ENCODE results near the gene DTL. TPM values are rescaled to one million over a fixed set of nuclear protein-coding genes. Genes with fewer than 3 reads are reported as not detected.

The DTL gene
- total RNA-seq, 1 experiment from 2014 or later = 57.9 TPM

GRCh38 chr1:212091438-212092121, 56.0 kb downstream of the DTL start:
- DNase-seq (ENCODE audit: low read depth) = no peak

DNA sequence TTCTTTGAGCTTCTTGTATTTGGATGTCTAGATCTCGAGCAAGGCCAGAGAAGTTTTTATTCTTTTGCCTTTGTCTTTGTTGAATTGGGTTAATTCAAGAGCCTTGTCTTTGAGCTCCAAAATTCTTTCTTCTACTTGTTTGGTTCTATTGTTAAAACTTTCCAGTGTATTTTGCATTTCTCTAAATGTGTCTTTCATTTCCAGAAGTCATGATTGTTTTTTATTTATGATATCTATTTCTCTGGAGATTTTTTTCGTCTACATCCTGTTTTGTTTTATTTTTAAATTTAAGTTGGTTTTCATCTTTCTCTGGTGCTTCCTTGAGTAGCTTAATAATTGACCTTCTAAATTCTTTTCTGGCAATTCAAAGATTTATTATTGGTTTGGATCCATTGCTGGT, 61.8 kb downstream of the DTL start:
- no peak for DNase-seq (ENCODE audit: low read depth)

GRCh38 chr1:212098310-212098709, 62.8 kb downstream of the DTL start:
- DNase-seq (ENCODE audit: low read depth) = no peak

GRCh38 chr1:212098771-212099170, 63.2 kb downstream of the DTL start:
- DNase-seq (ENCODE audit: low read depth) = no peak

DNA sequence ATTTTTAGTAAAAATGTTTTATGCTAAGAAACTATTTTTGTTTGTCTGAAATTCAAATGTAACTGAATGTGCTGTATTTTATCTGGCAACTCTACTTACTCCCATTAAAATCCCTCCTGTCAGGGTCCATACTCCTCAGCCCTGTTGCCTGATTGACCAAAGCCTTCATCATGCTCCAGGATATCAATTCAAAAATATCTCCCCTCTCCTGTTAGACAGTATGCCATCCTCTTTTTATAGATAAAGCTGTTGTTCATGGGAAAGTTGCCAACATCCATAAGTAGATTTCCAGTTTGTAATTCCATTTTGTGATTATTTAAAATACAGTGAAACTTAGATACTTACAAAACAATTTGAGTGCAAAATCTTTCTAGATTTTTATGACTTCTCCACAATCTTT, 65.7 kb downstream of the DTL start:
- no peak for DNase-seq (ENCODE audit: low read depth)

GRCh38 chr1:212101735-212102134, 66.2 kb downstream of the DTL start:
- no peak for DNase-seq (ENCODE audit: low read depth)

- no peak for DNase-seq (ENCODE audit: low read depth)
These were observed 69.2 kb downstream of the DTL start for GRCh38 chr1:212104586-212105325.

GRCh38 chr1:212106286-212106792, 70.8 kb downstream of the DTL start:
- DNase-seq (ENCODE audit: low read depth) = no peak

DNA sequence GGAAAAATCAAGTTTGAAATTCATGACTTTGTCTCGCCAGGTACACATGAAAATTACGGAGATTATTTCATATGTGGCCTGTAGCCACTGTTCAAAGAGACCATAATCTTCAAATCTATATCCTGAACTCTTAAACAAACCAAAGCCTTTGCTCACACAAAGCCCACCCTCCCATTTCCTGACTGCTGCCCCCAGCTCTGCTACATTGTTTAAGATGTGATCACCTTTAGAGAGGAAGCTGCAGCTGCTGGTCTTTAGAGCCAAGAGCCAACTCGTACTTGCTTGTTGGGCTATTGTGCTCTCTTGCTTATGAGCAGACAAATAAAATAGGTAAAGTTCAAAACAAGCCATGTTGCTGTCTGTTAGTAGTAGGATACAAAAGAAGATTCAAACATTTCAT, 71.9 kb downstream of the DTL start:
- no peak for DNase-seq (ENCODE audit: low read depth)

GRCh38 chr1:212108187-212108586, 72.6 kb downstream of the DTL start:
- DNase-seq (ENCODE audit: low read depth) = no peak

- DNase-seq (ENCODE audit: low read depth) = no peak
These were observed 73.4 kb downstream of the DTL start for GRCh38 chr1:212108981-212109380.

- DNase-seq (ENCODE audit: low read depth) = no peak
These were observed 74.2 kb downstream of the DTL start for GRCh38 chr1:212109728-212110127.

GRCh38 chr1:212110617-212111016, 75.1 kb downstream of the DTL start:
- no peak for DNase-seq (ENCODE audit: low read depth)

DNA sequence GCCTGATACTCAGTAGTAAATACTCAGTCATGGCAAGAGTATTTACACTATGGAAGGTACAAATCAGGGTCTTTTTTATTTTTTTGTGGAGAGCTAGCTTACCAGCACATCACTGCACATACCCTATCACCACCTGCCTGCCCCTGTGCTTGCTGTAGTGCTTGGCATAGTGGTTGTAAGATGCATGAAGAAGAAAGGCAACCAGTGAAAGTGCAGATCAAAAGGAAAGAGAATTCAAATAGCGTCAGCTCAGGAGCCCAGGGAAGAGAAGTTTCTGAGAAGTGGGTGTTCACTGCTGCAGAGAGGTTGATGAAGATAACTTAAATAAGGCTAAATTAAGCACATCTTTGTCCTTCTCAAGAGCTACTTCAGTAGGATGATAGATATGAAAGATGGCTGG, 76.0 kb downstream of the DTL start:
- no peak for DNase-seq (ENCODE audit: low read depth)

DNA sequence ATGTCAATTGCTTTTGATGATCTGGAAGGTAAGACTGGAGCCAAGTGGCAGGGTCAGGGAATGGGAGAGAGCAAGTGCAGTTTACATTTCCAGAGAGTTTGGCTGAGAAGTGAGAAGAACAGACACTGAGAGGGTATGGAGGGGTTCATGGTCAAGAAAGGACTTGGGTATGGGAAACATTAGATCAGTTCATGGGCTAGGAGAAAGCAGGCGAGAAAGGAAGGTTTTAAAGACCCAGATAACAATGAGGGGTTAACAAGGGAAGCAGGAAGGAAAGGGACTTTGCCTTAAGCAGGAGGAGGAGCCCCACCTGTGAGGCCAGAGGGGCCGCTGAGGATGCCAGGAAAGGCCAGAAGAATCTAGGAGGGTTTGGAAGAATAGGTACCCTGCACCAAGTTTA, 78.2 kb downstream of the DTL start:
- DNase-seq (ENCODE audit: low read depth) = no peak

- DNase-seq (ENCODE audit: low read depth) = peak; percentile 30
These were observed 82.8 kb downstream of the DTL start for GRCh38 chr1:212118167-212118871.

- no peak for DNase-seq (ENCODE audit: low read depth)
These were observed 83.3 kb downstream of the DTL start for GRCh38 chr1:212118872-212119260.

- DNase-seq (ENCODE audit: low read depth) = no peak
These were observed 83.9 kb downstream of the DTL start for GRCh38 chr1:212119397-212119837.

DNA sequence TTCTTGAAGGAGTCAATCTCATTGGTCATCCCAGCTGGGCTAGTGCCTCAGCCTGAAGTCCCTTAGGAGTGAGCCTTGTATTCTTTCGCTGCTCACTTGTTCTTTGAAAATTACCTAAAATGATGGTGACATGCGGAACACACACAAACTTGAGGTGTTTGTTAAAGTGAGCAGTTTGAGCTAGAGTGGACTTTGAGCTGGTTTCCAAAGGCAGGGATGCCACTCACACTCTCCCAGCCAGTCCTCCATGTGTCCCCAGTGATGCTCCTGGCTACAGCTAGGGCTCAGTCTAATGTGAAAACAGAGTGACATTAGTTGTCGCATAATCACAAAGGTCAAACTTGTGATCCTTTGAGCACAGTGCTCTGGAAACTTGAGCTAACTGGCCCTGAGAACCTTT, 84.3 kb downstream of the DTL start:
- DNase-seq (ENCODE audit: low read depth) = no peak

DNA sequence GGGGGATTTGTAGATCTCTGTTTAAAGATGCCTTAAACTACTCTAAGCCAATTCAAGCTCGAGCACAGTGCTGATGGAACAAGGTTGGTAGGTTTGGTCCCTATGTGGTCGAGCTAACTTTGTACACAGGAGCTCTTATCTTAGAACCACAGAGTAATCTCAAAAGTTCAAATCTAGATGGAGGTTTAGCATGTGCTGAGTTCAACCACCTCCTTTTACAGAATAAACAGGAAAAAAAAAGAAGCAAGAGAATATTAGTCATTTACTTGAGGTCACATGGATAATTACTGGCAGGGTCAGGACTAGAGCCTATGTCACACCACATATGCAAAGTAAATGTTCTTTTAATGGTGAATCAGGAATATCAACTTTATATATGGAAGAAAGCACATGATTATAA, 86.2 kb downstream of the DTL start:
- DNase-seq (ENCODE audit: low read depth) = no peak

DNA sequence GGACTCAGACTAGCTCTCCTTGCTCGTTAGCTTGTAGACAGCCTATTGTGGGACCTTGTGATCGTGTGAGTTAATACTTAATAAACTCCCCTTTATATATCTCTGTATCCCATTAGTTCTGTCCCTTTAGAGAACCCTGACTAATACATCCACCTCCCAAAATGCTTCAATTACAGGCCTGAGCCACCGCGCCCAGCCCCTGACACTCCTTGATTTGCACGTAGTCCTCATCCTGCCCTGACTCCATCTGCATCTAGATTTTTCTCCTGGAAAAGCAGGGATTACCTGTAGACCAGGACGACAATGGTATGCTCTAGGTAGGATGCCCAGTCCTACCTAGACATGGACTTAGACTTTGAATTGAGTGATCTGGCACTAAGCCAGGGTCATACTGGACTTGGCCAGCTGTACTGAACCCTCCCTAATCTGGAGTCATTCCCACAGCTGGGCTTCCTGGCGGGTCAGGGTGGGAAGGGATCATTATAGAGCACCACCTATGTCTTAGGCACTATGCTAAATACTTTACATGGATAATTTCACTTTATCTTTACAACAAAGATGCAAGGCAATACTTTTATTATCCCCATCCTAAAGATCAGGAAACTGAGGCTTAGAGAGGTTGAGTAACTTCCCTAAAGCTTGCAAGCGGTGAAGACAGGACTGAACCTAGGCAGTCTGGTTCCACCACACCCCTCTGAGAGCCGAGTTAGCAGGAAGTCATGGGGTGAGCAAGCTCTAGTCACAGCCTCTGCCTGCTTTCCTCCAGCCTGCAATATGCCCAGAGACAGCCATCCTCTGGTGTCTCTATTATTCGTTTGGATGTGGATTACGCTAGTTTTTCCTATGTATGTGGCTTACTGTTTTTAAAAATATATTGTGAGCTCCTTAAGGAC, 89.4 kb downstream of the DTL start:
- no peak for DNase-seq (ENCODE audit: low read depth)

GRCh38 chr1:212125654-212126053, 90.1 kb downstream of the DTL start:
- DNase-seq (ENCODE audit: low read depth) = no peak

Data from M059J (cell line).